Parathyroid adenoma (tissue), 2 donors: Measurements from ENCODE around the gene CALD1.

Source experiments
- H2AFZ ChIP-seq: fragments of 300-600 bp; sonication (generic); one replicate; pipeline ENCODE4 v1.7.0; 2017; ENCODE audit warnings: antibody characterized with exemption, mild to moderate bottlenecking
- H3K27ac ChIP-seq: fragments of 300-600 bp; sonication (generic); one replicate; pipeline ENCODE4 v1.7.0; 2017
- H3K27me3 ChIP-seq: fragments of 300-600 bp; sonication (generic); one replicate; pipeline ENCODE4 v1.7.0; 2017; ENCODE audit warnings: low read length; ENCODE audit not compliant: control insufficient read depth, insufficient read depth
- H3K36me3 ChIP-seq: fragments of 300-600 bp; sonication (generic); one replicate; pipeline ENCODE4 v1.7.0; 2017; ENCODE audit warnings: low read length; ENCODE audit not compliant: control insufficient read depth, insufficient read depth
- H3K4me1 ChIP-seq: fragments of 300-600 bp; sonication (generic); one replicate; pipeline ENCODE4 v1.7.0; 2017; ENCODE audit warnings: control low read depth
- H3K4me2 ChIP-seq: fragments of 300-600 bp; sonication (generic); one replicate; pipeline ENCODE4 v1.7.0; 2017; ENCODE audit warnings: low read length
- H3K4me3 ChIP-seq: fragments of 300-600 bp; sonication (generic); one replicate; pipeline ENCODE4 v1.7.0; 2017; ENCODE audit warnings: low read depth, low read length
- H3K79me2 ChIP-seq: fragments of 300-600 bp; sonication (generic); one replicate; pipeline ENCODE4 v1.7.0; 2017; ENCODE audit warnings: control low read depth
- H3K9ac ChIP-seq: fragments of 300-600 bp; sonication (generic); one replicate; pipeline ENCODE4 v1.7.0; 2017; ENCODE audit warnings: mild to moderate bottlenecking
- H3K9me3 ChIP-seq: fragments of 300-600 bp; sonication (generic); one replicate; pipeline ENCODE4 v1.7.0; 2017; ENCODE audit warnings: low read length; ENCODE audit not compliant: control insufficient read depth
- CTCF ChIP-seq: fragments of 300-600 bp; sonication (generic); IDR thresholded peaks from one replicate; pipeline ENCODE4 v1.7.0; 2017; ENCODE audit warnings: antibody characterized with exemption, mild to moderate bottlenecking
- donor health status: primary hyperparathyroidism.

CALD1 gene

GRCh38 chr7:134985894-134986362, 206.5 kb downstream of the CALD1 start:
- Histone ChIP-seq H3K27ac (peak overlapping the region; percentile 81), H3K4me2 (peak overlapping the region; percentile 75), H3K79me2 (no peaks in the 10 kb centered on the region), H3K9ac (no peak overlapping the region), H2AFZ (peak overlapping the region; percentile 87), H3K4me1 (no peaks in the 10 kb centered on the region), H3K4me3 (peak overlapping the region; percentile 86), H3K36me3 (no peaks in the 10 kb centered on the region), H3K9me3 (no peaks in the 10 kb centered on the region), H3K27me3 (no peaks in the 10 kb centered on the region)
- TF ChIP-seq CTCF, result no peak

GRCh38 chr7:134986363-134987251, 207.2 kb downstream of the CALD1 start, which contains the start of gene AGBL3:
Gene AGBL3, plus strand, starts transcription at chr7:134986508. Its CDS starts 1,426 bp downstream, at chr7:134987934.
- H3K27me3 ChIP-seq, result no peaks in the 10 kb centered on the region
- H3K4me1 ChIP-seq, result peaks cover 2% of the 10 kb centered on the region
- H3K36me3 ChIP-seq, result no peaks in the 10 kb centered on the region
- peak within 1 kb of the TSS; percentile 81 for H3K27ac ChIP-seq
- peak within 1 kb of the TSS; percentile 75 for H3K4me2 ChIP-seq
- H3K9me3 ChIP-seq, result no peaks in the 10 kb centered on the region
- peak within 1 kb of the TSS; percentile 0 for H3K9ac ChIP-seq
- H2AFZ ChIP-seq, result peak within 1 kb of the TSS; percentile 87
- H3K4me3 ChIP-seq, result peak within 1 kb of the TSS; percentile 86
- no peaks in the 10 kb centered on the region for H3K79me2 ChIP-seq
- peak; percentile 63 for TF ChIP-seq CTCF

- Histone ChIP-seq H3K4me3 (no peak overlapping the region), H3K79me2 (no peaks in the 10 kb centered on the region), H3K4me1 (peaks cover 2% of the 10 kb centered on the region), H3K27me3 (no peaks in the 10 kb centered on the region), H2AFZ (no peak overlapping the region), H3K36me3 (no peaks in the 10 kb centered on the region), H3K9ac (no peak overlapping the region), H3K9me3 (no peaks in the 10 kb centered on the region), H3K27ac (no peak overlapping the region), H3K4me2 (no peak overlapping the region)
- TF ChIP-seq CTCF, result no peak
Measured at GRCh38 chr7:134988161-134988560, 208.7 kb downstream of the CALD1 start.

GRCh38 chr7:134991469-134992339, 212.3 kb downstream of the CALD1 start:
- no peaks in the 10 kb centered on the region for H3K9me3 ChIP-seq
- H3K4me2 ChIP-seq, result no peak overlapping the region
- no peak overlapping the region for H3K27ac ChIP-seq
- no peaks in the 10 kb centered on the region for H3K27me3 ChIP-seq
- no peak overlapping the region for H3K4me3 ChIP-seq
- H3K36me3 ChIP-seq, result no peaks in the 10 kb centered on the region
- no peak for TF ChIP-seq CTCF
- H3K79me2 ChIP-seq, result no peaks in the 10 kb centered on the region
- no peak overlapping the region for H2AFZ ChIP-seq
- peaks cover 2% of the 10 kb centered on the region for H3K4me1 ChIP-seq
- H3K9ac ChIP-seq, result no peak overlapping the region
